ENCODE measurements around the gene ZNF385A. TPM values are rescaled to one million over a fixed set of nuclear protein-coding genes. Genes with fewer than 3 reads are reported as not detected.

The ZNF385A gene
- total and polyA plus RNA-seq, 2 of the 4 experiments (the other 2 are of a cell fraction) = 0.36 to 2.5 TPM

DNA sequence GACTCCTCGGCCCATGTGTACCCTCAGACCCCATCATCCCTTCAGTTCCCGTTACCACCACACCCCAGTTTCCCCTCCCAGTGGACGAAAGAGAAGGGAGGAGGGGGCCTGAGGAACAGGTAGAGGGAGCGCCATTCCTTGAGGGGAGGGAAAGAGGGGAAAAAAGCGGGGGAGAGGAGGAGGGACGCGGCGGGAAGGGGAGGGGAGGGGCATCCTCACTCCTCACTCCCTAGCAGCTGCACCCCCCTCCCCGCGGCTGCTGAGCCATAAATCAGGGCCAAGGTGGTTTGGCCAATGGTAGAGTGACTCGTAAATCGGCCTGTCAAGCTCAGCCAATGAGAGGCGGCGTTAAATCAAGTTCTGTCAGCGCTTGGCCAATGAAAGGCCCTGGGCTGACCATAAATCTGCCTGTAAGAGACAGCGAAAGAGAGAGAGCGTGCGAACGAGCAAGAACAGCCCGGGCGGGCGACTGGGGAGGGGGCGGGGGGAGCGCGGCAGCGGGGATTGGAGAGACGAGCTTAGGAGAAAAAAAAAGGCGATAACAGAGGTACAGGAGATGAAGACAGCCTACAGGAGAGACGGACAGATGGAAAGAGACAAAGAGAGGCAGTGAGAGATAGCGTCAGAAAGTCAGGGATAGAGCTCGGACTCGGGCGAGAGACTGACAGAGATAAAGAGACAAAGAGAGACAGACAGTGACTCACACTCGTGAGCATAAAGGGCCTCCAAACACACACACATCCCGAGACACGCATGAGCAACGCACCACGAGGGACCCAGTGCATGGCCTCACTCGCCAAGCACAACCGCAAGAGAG lies 25.4 kb downstream of the ZNF385A start:
- peaks cover 16% of the 10 kb centered on the region for H3K4me1 ChIP-seq (ENCODE audit: control insufficient read depth, insufficient read depth, low read length)
- no peaks in the 10 kb centered on the region for H3K9me3 ChIP-seq (ENCODE audit: control insufficient read depth, insufficient read depth, low read length)
- H3K79me1 ChIP-seq (ENCODE audit: low read depth in 1 of 2, low read length in 2 of 2) = peaks cover 0 to 24% of the 10 kb centered on the region in 2 experiments; a peak in 2 of 4 replicates
- H3K9ac ChIP-seq (ENCODE audit: low read depth, low read length) = peak overlapping the region; percentile 89
- H3K36me3 ChIP-seq (ENCODE audit: control insufficient read depth, insufficient read depth, low read length) = no peaks in the 10 kb centered on the region
- H3K56ac ChIP-seq (ENCODE audit: extremely low read depth, insufficient read depth, low read length) = peak overlapping the region; percentile 90
- dilution Hi-C loops (cut with HindIII; ENCODE audit: low sequenced_read_pairs, unreplicated experiment) (no loop called here), in situ Hi-C loops (cut with MboI; ENCODE audit: low sequenced_read_pairs) (no loop called here), intact Hi-C loops (cut with micrococcal nuclease) (loop anchor here (1.0 to 2.0 kb wide), 5 partner anchors 20 to 353 kb away; partner anchors contain the start of genes CBX5 and HNRNPA1)
- peak overlapping the region; percentile 96 for H3K23ac ChIP-seq (ENCODE audit: low read depth, low read length)
- H3K4ac ChIP-seq (ENCODE audit: low read depth, low read length) = peak overlapping the region; percentile 99
- H3K27me3 ChIP-seq (ENCODE audit: control insufficient read depth, insufficient read depth, low read length) = no peaks in the 10 kb centered on the region
- H2AFZ ChIP-seq (replicated peaks; ENCODE audit: low read length, poor library complexity) = peak overlapping the region; percentile 95
- H4K5ac ChIP-seq (ENCODE audit: low read depth, low read length) = peak overlapping the region; percentile 89
- 0 out of 2 replicates have a peak, but pooled peaks cover 15% of the 10 kb centered on the region for H3K9me1 ChIP-seq (ENCODE audit: insufficient read depth, low read length)
- no peaks in the 10 kb centered on the region for H4K20me1 ChIP-seq (ENCODE audit: insufficient read depth, low read length)
- H3K14ac ChIP-seq (replicated peaks; ENCODE audit: low read depth, low read length) = peak overlapping the region; percentile 96
- H4K91ac ChIP-seq (ENCODE audit: insufficient read depth, low read depth, low read length) = peak overlapping the region; percentile 95
- peak overlapping the region; percentile 89 for H3K4me2 ChIP-seq (ENCODE audit: low read depth, low read length)
- ChIA-PET POLR2A (ENCODE audit: unreplicated experiment) (interaction anchor here (1.2 to 1.4 kb wide), 2 partner anchors 72 to 130 kb away, joined by 4 read pairs; no protein-coding TSS in a partner anchor), CTCF (interaction anchor here (0.9 to 2.2 kb wide), 6 partner anchors 10 to 143 kb away, joined by 3 to 5 read pairs (median 4); partner anchors contain the start of gene COPZ1)
- peak overlapping the region; percentile 92 for H2BK5ac ChIP-seq (ENCODE audit: low read depth, low read length, poor library complexity, severe bottlenecking)
- DNase-seq = peak; percentile 100
- peak overlapping the region; percentile 95 for H3K27ac ChIP-seq (ENCODE audit: insufficient read depth, low read length)
- 0% methylated on average over 10 of the region's 40 CpGs; no CpG with 5 or more reads in 1 of the 2 experiments for WGBS, 2 experiments (ENCODE audit: extremely low coverage in 2 of 2, insufficient read length in 1 of 2)
- peak overlapping the region; percentile 90 to 95 for H4K8ac ChIP-seq (ENCODE audit: low read depth in 2 of 2, low read length in 2 of 2)
- peak; percentile 89 for ATAC-seq (ENCODE audit: low read depth)
- H2AK9ac ChIP-seq (replicated peaks; ENCODE audit: low read depth, low read length, poor library complexity) = peak overlapping the region; percentile 99
- no TSS peak for BruUV-seq (replicated peaks)
- H2BK20ac ChIP-seq (ENCODE audit: low read depth, low read length) = peak overlapping the region; percentile 85
- peak overlapping the region; percentile 90; the same call in 2 of the 3 replicates for H2BK15ac ChIP-seq (ENCODE audit: low read depth, low read length)
- peak overlapping the region; percentile 66 for H3K4me3 ChIP-seq (ENCODE audit: insufficient read depth, low read depth, low read length)
- peak overlapping the region; percentile 96 for H2AK5ac ChIP-seq (ENCODE audit: low read depth, low read length)
- H2BK120ac ChIP-seq (ENCODE audit: low read depth, low read length) = peak overlapping the region; percentile 89
- H3K18ac ChIP-seq (ENCODE audit: low read depth, low read length) = peak overlapping the region; percentile 87
- TF ChIP-seq NFE2L2 (IDR thresholded peaks at IDR 0.05; ENCODE audit: low read depth, low read length) (no peak), CTCF (conservative IDR thresholded peaks at IDR 0.05; ENCODE audit: low read depth, low read length) (no peak), MXI1 (IDR thresholded peaks at IDR 0.05; ENCODE audit: borderline replicate concordance, low read depth, low read length) (peak; percentile 91; the same call in 1 of the 2 replicates), USF2 (IDR thresholded peaks at IDR 0.05; ENCODE audit: low read depth, low read length) (peak; percentile 80), ELK1 (IDR thresholded peaks at IDR 0.05; ENCODE audit: borderline replicate concordance, low read depth, low read length) (no peak), RCOR1 (IDR thresholded peaks at IDR 0.05; ENCODE audit: insufficient replicate concordance, low read length) (no peak), FOS (IDR thresholded peaks at IDR 0.05; ENCODE audit: low read depth, low read length) (peak; percentile 87), MAFK (IDR thresholded peaks at IDR 0.05; ENCODE audit: low read depth, low read length) (no peak), RFX5 (IDR thresholded peaks at IDR 0.05; ENCODE audit: low read depth, low read length) (peak; percentile 57; the same call in 1 of the 2 replicates), MAZ (IDR thresholded peaks at IDR 0.05; ENCODE audit: borderline replicate concordance, low read depth, low read length) (peak; percentile 97), CEBPB (IDR thresholded peaks at IDR 0.05; ENCODE audit: low read depth, low read length) (peak; percentile 33; the same call in 1 of the 2 replicates), POLR2A (IDR thresholded peaks at IDR 0.05; ENCODE audit: low read depth, low read length) (peak; percentile 56; the same call in 1 of the 2 replicates), BHLHE40 (IDR thresholded peaks at IDR 0.05; ENCODE audit: low read depth, low read length) (peak; percentile 97)
